Fibroblast of mammary gland (primary cell): ENCODE results near the gene CDK19.

Experiments used
- DNase-seq: peaks from one replicate; pipeline ENCODE4 v3.0.0-alpha.2; 2010; ENCODE audit warnings: low read depth
- H3K4me3 ChIP-seq: 2 replicates; pipeline ENCODE4 v1.5.1; 2011; ENCODE audit warnings: low read depth, mild to moderate bottlenecking, low read length, moderate library complexity; ENCODE audit not compliant: control insufficient read depth
- TF ChIP-seq, protein P1 (sequence below): conservative IDR thresholded peaks from 2 replicates; pipeline ENCODE4 v1.5.1; 2011; ENCODE audit warnings: low read depth, low read length, inconsistent platforms; ENCODE audit not compliant: control insufficient read depth, insufficient read depth

CDK19 gene

DNA sequence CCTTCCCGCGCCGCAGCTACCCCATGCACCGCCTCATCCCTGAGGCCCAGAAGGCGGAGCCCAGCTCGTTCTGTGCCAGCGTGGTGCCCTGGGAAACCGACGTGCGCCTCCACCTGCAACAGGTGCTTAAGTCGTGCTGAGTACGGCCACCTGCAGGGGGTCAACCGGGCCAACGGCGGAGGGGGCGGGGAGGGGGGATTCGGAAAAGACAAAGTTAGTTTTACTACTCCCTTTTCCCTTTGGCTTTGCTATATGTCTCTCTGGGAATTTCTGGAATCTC lies 168.9 kb downstream of the CDK19 start:
- TF ChIP-seq, protein P1, sequence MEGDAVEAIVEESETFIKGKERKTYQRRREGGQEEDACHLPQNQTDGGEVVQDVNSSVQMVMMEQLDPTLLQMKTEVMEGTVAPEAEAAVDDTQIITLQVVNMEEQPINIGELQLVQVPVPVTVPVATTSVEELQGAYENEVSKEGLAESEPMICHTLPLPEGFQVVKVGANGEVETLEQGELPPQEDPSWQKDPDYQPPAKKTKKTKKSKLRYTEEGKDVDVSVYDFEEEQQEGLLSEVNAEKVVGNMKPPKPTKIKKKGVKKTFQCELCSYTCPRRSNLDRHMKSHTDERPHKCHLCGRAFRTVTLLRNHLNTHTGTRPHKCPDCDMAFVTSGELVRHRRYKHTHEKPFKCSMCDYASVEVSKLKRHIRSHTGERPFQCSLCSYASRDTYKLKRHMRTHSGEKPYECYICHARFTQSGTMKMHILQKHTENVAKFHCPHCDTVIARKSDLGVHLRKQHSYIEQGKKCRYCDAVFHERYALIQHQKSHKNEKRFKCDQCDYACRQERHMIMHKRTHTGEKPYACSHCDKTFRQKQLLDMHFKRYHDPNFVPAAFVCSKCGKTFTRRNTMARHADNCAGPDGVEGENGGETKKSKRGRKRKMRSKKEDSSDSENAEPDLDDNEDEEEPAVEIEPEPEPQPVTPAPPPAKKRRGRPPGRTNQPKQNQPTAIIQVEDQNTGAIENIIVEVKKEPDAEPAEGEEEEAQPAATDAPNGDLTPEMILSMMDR = no peak
- no peak overlapping the region for H3K4me3 ChIP-seq
- DNase-seq = no peak

DNA sequence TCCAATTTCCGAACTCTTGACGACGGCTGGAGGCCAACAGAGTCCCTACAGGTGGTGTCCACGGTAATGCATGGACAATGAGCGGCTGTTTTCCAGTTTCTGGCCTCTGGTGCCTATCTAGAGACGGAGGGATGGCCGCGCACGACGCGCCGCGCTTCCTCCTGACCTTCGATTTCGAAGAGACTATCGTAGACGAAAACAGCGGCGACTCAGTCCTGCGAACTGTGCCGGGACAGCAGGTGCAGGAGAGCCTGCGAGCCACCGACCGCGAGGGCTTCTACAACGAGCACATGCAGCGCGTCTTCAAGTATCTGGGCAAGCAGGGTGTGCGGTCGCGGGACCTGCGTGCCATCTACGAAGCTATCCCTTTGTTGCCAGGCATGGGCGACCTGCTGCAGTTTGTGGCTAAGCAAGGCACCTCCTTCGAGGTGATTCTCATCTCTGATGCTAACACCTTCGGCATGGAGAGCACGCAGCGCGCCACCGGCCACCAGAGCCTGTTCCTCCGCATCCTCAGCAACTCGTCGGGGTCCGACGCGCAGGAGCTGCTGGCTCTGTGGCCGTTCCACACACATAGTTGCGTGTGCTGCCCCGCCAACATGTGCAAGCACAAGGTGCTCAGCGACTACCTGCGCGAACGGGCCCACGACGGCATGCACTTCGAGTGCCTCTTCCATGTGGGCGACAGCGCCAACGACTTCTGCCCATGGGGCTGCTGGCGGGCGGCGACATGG lies 169.4 kb downstream of the CDK19 start:
- DNase-seq = no peak
- TF ChIP-seq, protein P1 = no peak
- H3K4me3 ChIP-seq = no peak overlapping the region

DNA sequence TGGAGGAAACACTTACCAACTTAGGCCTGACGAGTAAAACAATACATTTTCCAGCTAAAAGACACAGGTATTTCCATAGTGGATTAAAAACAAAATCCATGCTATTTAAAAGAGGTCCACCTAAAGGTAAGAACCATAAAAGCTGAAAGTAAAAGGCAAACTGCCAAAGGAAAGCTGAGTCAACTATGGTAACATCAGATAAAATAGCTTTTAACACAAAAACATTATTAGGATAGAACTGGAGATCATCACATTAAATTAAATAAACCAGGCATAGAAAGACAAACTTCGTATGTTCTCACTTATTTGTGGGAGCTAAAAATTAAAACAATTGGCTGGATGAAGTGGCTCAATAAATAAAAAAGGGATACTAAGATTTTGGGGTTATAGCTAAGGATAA lies 172.1 kb downstream of the CDK19 start:
- TF ChIP-seq, protein P1 = no peak
- DNase-seq = peak; percentile 33
- H3K4me3 ChIP-seq = no peak overlapping the region

DNA sequence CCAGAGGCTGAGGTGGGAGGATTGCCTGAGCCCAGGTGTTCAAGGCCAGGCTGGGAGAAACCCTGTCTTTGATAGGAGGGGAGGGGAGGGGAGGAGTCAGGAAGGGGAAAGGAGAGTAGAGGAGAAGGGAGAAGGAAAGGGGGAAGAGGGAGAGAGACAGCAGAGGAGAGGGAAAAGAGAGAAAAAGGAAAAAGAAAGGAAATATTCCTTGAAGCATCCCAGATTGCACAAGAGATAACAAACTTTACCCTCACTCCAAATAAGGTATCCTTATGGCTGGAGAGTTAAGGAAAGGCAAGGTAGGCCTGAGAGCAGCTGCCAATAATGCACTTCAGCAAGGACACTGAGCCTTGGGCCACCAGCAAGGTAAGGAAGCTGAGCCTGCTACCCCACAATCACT lies 172.6 kb downstream of the CDK19 start:
- no peak overlapping the region for H3K4me3 ChIP-seq
- no peak for DNase-seq
- TF ChIP-seq, protein P1 = no peak

DNA sequence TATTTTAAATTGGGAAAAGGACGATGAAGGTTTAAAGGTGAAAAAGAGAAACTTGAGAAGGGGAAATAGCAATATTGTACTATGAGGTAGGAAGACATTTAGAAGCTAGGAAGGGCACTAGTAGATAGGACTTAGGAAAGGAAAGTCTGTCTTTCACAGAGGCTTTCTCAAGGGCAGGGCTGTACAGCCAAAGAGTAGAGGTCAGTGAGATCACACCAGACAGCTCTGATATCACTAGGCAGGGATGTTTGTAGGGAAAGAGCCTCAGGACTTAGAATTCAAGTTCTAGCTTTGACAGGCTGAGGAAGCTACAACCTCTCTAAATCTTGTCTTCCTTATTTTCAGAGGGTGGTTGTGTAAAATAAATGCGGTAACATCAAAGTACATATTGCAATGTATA lies 178.5 kb downstream of the CDK19 start:
- H3K4me3 ChIP-seq = no peak overlapping the region
- TF ChIP-seq, protein P1 = no peak
- no peak for DNase-seq

DNA sequence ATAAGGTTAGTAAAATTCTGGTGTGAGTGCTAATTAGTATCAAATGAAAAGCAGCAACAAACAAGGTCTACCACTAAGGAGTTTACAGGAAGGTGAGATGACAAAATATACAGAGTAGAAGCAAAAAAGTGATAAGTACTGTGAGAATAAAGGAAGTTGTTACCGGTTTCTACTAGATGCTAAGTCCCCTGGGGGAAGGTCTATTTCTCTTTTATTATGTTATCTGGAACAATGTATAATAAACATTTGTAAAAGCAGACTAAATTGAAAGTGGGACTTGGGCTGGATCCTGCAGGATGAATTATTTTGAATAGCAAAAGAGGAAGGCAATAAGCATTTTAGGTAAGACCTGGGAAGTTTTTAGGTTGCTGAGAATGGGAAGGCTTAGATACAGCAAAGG lies 180.2 kb downstream of the CDK19 start:
- TF ChIP-seq, protein P1 = no peak
- DNase-seq = no peak
- no peak overlapping the region for H3K4me3 ChIP-seq

DNA sequence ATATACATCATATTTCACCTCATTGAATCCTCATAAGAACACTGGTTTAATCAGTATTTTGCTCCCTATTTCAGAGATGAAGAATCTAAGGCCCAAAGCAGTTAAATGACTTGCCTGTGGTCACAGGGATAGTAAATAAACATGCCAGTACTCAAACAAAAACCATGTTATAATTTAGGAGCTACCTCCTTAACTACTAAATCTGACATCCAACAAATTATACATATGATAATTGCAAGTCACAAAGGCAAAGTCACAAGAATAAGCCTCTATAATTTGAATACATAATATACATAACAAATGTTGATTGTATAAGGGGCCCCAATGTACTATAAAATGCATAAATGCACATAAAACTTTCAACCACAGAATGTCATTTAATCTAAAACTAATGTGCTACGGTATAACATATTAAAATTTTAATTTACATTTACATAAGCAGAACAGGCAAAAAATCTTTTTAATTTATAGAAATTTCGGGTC lies 181.5 kb downstream of the CDK19 start:
- DNase-seq = no peak
- TF ChIP-seq, protein P1 = no peak
- H3K4me3 ChIP-seq = no peak overlapping the region
